SH-SY5Y (cell line): ENCODE measurements around the gene IL17D.

Experiments used
- GATA2 ChIP-seq: IDR thresholded peaks from 2 replicates; pipeline ENCODE4 v1.6.1; 2011; ENCODE audit warnings: mild to moderate bottlenecking, low read depth, low read length
- GATA3 ChIP-seq: IDR thresholded peaks from 2 replicates; pipeline ENCODE4 v1.6.1; 2011; ENCODE audit warnings: low read depth, mild to moderate bottlenecking, low read length, moderate library complexity

- TF ChIP-seq GATA3 (no peak), GATA2 (no peak)
Observed at GRCh38 chr13:20716951-20717350, 13.5 kb downstream of the IL17D start.
